Stimulated activated CD4-positive, alpha-beta T cell treated with anti-CD3 and anti-CD28 coated beads, Interleukin-1b, Interleukin-23, amount 100 ng/mL, for 24 hours (primary cell): Measurements from ENCODE around the gene KCNMA1.

Experiments
- DNase-seq, 4 experiments: peaks; one replicate each; pipeline ENCODE4 v3.0.0-alpha.2; 2020; ENCODE audit warnings: low read depth in 4 of 4, low spot score in 1 of 4

KCNMA1 gene

DNA sequence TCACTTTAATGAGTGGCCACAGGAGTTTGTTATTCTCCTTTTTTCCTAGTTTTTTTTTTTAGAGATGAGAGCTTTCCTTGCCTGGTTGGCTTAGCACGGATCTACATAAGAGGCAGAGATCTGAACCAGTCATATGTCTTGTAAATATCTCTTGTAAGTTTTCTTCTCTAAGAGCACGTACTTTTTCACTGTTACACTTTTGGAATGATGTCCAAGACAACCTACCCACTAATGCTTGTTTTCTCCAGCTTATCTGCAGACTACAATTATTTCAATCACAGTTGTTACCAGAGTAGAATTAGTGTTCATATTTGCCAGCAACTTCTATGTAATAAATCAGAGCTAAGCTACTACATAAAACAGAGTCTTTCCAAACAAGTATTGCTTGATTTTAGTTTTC lies 444.6 kb downstream of the KCNMA1 start:
- DNase-seq, result no peak

GRCh38 chr10:77192402-77192801 lies 445.2 kb downstream of the KCNMA1 start:
- DNase-seq, result no peak

DNA sequence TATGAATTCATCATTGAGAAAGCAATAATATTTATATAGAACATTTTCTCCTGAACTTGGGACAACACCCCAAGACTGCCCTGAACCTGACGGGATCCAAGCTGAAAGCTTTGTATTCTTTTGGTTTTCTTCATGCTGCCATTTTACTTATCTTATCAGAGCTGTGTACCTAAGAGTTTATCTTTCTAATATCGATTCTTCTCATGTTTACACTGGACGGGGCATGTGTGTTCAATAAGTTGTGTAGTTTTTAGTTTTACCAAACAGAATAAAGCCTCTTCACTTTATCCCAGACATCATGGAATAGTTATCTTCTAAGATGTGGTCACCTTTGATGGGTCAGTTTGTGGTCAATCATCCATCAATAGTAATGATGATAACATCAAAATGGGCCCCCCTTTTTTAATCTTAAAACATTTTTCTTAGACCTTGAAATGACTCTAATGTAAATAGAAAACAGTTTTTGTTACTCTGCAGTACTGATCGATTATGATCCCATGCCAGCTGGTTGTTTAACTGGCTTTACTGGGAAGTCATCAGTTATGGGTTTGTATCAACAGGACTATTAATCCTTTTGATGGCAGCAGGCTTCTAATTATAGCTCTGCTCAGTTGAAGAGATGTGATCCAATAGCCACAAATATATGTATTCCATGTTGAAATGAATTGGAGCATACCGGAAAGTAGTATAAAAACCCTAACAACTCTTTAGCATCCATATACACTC lies 446.1 kb downstream of the KCNMA1 start:
- no peak for DNase-seq

GRCh38 chr10:77190291-77190690 lies 447.3 kb downstream of the KCNMA1 start:
- no peak for DNase-seq

- DNase-seq, result no peak
Measured at GRCh38 chr10:77189520-77189919, 448.1 kb downstream of the KCNMA1 start.

DNA sequence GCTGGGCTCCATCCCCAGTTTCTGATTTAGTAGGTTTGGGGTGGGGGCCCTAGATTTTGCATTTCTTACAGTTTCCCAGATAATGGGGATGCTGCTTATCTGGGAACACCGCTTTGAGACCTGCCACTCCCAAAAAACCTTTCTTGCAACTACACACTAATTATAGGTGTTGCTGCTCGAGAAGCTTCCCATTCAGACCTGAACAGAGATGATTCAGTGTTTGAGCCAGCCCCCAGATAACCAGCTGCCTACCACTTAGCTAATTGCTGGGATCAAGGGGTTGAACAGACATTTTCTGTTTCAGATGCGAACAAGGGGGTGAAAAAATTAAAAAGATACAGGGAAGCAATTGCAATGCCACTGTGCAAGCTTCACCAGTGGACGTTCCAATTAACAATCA lies 448.5 kb downstream of the KCNMA1 start:
- no peak for DNase-seq

GRCh38 chr10:77188521-77188920 lies 449.1 kb downstream of the KCNMA1 start:
- no peak for DNase-seq

GRCh38 chr10:77188000-77188395 lies 449.6 kb downstream of the KCNMA1 start:
- no peak for DNase-seq

DNA sequence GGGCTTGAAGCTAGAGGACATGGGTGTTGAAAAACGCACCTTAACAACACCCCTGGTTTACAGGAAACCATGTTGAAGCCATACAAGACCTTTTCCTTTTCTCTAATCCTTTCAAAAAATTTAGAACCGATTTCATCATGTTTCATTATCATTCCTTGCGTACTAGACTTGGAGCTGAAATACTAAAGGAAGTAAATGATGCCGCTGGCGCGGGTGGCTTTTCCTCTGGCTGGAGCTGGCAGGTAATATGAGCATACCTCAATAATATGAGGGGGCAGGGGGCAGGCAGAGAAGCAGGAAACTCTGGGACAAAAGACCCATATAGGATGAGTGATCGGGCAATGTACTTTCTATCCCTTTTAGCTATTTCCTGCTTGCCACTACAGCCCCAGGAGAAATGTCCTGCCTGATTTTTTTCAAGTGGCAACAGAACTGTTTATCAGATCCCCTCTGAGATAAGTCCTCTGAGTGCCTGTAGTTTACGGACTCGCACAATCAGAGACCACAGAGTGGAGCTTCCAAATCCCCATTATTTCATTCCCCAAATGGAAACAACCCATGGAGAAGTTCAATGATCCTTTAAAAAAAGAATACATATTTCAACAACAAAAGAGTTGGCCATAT lies 450.1 kb downstream of the KCNMA1 start:
- DNase-seq, result no peak

- no peak for DNase-seq
Measured at GRCh38 chr10:77186936-77187335, 450.7 kb downstream of the KCNMA1 start.

DNA sequence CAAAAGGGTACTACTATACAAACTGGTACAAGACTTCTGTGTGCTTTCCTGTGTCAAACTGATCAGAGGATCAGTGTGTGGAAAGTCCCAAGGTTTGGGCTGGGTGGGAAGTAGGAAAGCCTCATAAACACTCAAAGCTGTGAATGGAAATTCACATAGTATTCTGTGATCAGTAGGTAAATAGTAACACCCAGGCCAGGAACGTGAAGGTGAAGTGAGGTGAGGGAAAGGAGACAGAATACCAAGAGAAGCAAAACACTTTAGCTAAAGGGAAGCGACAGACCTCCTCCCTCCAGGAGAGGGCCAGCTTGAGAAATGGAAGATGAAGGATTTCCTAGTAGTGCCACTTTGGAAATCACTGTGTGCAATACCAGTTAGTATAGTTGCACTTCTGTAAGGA lies 451.9 kb downstream of the KCNMA1 start:
- no peak for DNase-seq

- no peak for DNase-seq
Measured at GRCh38 chr10:77182803-77183202, 454.8 kb downstream of the KCNMA1 start.

GRCh38 chr10:77180794-77181193 lies 456.8 kb downstream of the KCNMA1 start:
- no peak for DNase-seq

- no peak for DNase-seq
Measured at GRCh38 chr10:77180104-77180503, 457.5 kb downstream of the KCNMA1 start.

GRCh38 chr10:77179015-77179695 lies 458.5 kb downstream of the KCNMA1 start:
- no peak for DNase-seq

DNA sequence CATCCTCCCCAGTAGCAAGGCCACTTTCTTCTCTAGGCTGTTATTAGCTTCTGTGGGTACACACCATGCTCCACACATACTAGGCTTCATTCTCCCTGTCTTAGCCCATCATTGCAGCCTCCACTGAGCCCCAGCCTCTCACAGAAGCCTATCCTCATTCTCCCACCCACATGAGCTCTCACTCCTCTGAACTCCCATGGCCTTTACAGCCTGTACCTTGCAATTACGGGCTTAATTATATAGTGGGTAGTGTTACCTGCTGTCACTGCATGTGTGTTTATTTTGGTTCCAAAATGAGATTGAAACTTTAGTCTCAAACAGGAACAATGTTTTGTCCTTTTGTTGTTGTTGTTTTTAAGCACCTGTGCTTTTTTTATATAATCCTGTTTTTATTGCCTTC lies 460.0 kb downstream of the KCNMA1 start:
- DNase-seq, result no peak

- DNase-seq, result no peak
Measured at GRCh38 chr10:77177161-77177560, 460.4 kb downstream of the KCNMA1 start.

DNA sequence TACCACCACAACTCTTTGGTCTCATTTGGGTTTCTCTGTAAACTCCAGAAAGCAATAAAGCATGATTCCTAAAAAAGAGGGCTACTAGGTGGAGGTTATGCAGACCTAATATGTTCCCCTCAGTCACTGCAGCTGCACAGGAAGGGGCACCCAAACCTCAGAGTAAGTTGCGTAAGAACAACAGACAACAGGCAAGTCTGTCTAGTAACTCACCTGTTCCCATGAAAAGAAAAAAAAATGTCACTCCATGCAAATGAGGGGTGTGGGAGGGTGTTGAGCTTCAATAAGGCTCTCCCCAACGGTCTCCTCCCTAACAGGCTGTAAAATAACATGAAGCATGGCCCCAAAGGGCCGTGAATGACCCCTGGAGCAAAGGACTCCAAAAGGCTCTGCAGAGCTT lies 461.4 kb downstream of the KCNMA1 start:
- DNase-seq, result no peak

GRCh38 chr10:77175631-77176222 lies 461.9 kb downstream of the KCNMA1 start:
- DNase-seq, result no peak

GRCh38 chr10:77173615-77174461 lies 463.8 kb downstream of the KCNMA1 start:
- DNase-seq, result peak; percentile 35 to 59 (median 42)

GRCh38 chr10:77172086-77172485 lies 465.5 kb downstream of the KCNMA1 start:
- no peak for DNase-seq
